Small intestine (tissue), 7 donors: ENCODE results near the gene ZNF644. TPM values are rescaled to one million over a fixed set of nuclear protein-coding genes. Genes with fewer than 3 reads are reported as not detected.

Experiments
- DNase-seq, 2 donors: peaks; one replicate each; pipeline versions ENCODE4 v3.0.0 to v3.0.0-alpha.2; 2013
- FAIRE-seq: peaks from 2 replicates; lab custom pipeline; 2012; peaks lifted over from hg19 to GRCh38; lab: Jason Lieb, UNC
- H3K27ac ChIP-seq, 3 donors: one replicate each; pipeline ENCODE4 v1.5.1; 2013; ENCODE audit warnings: low read length in 2 of 3, mild to moderate bottlenecking in 2 of 3, control low read depth in 1 of 3, inconsistent platforms in 1 of 3, low read depth in 1 of 3, moderate library complexity in 1 of 3
- H3K27me3 ChIP-seq, 3 donors: one replicate each; pipeline ENCODE4 v1.6.1; 2013; ENCODE audit warnings: low read length in 3 of 3, inconsistent platforms in 1 of 3; ENCODE audit not compliant: control insufficient read depth in 3 of 3, insufficient read depth in 3 of 3
- H3K36me3 ChIP-seq, 3 donors: one replicate each; pipeline ENCODE4 v1.6.1; 2013; ENCODE audit warnings: low read length in 3 of 3, inconsistent platforms in 1 of 3, low read depth in 1 of 3, mild to moderate bottlenecking in 1 of 3, moderate library complexity in 1 of 3; ENCODE audit not compliant: control insufficient read depth in 3 of 3, insufficient read depth in 2 of 3
- H3K4me1 ChIP-seq, 3 donors: one replicate each; pipeline ENCODE4 v1.6.1; 2013; ENCODE audit warnings: low read length in 2 of 3, inconsistent platforms in 1 of 3, low read depth in 1 of 3, mild to moderate bottlenecking in 1 of 3, moderate library complexity in 1 of 3; ENCODE audit not compliant: control insufficient read depth in 3 of 3, insufficient read depth in 2 of 3
- H3K4me3 ChIP-seq, 3 donors: one replicate each; pipeline ENCODE4 v1.5.1; 2013; ENCODE audit warnings: low read length in 3 of 3, control low read depth in 1 of 3, inconsistent platforms in 1 of 3, low read depth in 1 of 3, mild to moderate bottlenecking in 1 of 3, moderate library complexity in 1 of 3
- H3K9me3 ChIP-seq, 2 donors: one replicate each; pipeline ENCODE4 v1.6.1; 2013; ENCODE audit warnings: low read depth in 1 of 2, low read length in 1 of 2; ENCODE audit not compliant: control insufficient read depth in 2 of 2, insufficient read depth in 1 of 2
- WGBS, 3 donors: extraction: QIAGEN DNeasy Blood & Tissue Kit; methylation state at CpG; one replicate each; pipeline ENCODE4 v1.1.7; 2013; 5-methylcytosine and 5-hydroxymethylcytosine counted together
- polyA plus RNA-seq, 4 donors: library from polyadenylated mRNA; stranded (reverse) in 3 of 4; unstranded in 1 of 4; fragments of 200-250 nt in 3 of 4; fragments of 120-200 nt in 1 of 4; gene quantifications; one replicate each; pipeline versions ENCODE4 v1.2.1 to v1.2.3, GENCODE V29; 2013
- donor health status: healthy with polysubstance abuse.
- donor health status: control.
- donor health status: control.
- donor health status: Bipolar disorder and iron deficiency.
- donor health status: healthy.

ZNF644 gene
- polyA plus RNA-seq, 4 donors, result 14.1 to 39.3 (median 17.0) TPM

GRCh38 chr1:91007827-91008226 is 14.0 kb downstream of the ZNF644 start:
- no peak for FAIRE-seq
- no peak overlapping the region for H3K4me3 ChIP-seq

DNA sequence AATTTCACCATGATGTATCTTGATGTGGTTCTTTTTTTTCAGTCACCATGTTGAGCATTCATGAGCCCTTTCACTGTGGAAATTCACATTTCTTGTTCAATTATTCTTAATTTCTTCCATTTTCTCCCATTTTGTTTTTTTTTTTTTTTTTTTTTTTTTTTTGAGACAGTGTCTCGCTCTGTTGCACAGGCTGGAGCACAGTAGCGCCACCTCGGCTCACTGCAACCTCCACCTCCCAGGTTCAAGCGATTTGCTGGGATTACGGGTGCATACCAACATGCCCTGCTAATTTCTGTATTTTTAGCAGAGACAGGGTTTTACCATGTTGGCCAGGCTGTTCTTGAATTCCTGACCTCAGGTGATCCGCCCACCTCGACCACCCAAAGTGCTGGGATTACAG is 14.7 kb downstream of the ZNF644 start:
- no peaks in the 10 kb centered on the region for H3K27me3 ChIP-seq
- H3K36me3 ChIP-seq, result peaks cover 0 to 2% (median 0%) of the 10 kb centered on the region in 3 donors
- WGBS, 3 donors, result 97 to 99% (median 99%) methylated on average over 7 of the region's 7 CpGs
- no peak for DNase-seq
- H3K9me3 ChIP-seq, result peaks cover 0 to 3% of the 10 kb centered on the region in 2 donors
- no peak for FAIRE-seq
- H3K4me1 ChIP-seq, result peaks cover 0 to 4% (median 0%) of the 10 kb centered on the region in 3 donors
- H3K27ac ChIP-seq, result no peak overlapping the region
- H3K4me3 ChIP-seq, result no peak overlapping the region

More at GRCh38 chr1:91007827-91008226, 14.0 kb downstream of the ZNF644 start:
- peaks cover 0 to 3% of the 10 kb centered on the region in 2 donors for H3K9me3 ChIP-seq
- no peak overlapping the region for H3K27ac ChIP-seq
- DNase-seq, result no peak
- H3K36me3 ChIP-seq, result peaks cover 0 to 2% (median 0%) of the 10 kb centered on the region in 3 donors
- H3K27me3 ChIP-seq, result no peaks in the 10 kb centered on the region
- peaks cover 0 to 6% (median 0%) of the 10 kb centered on the region in 3 donors for H3K4me1 ChIP-seq

- FAIRE-seq, result no peak
- 94 to 97% (median 96%) methylated on average over 2 of the region's 2 CpGs for WGBS, 3 donors
- peaks cover 0 to 2% (median 0%) of the 10 kb centered on the region in 3 donors for H3K36me3 ChIP-seq
- H3K4me3 ChIP-seq, result no peak overlapping the region
- H3K27ac ChIP-seq, result no peak overlapping the region
- no peaks in the 10 kb centered on the region for H3K27me3 ChIP-seq
- no peak for DNase-seq
- H3K4me1 ChIP-seq, result no peaks in the 10 kb centered on the region
- H3K9me3 ChIP-seq, result peaks cover 0 to 3% of the 10 kb centered on the region in 2 donors
Observed at GRCh38 chr1:91006113-91006908, 15.5 kb downstream of the ZNF644 start.

GRCh38 chr1:91005285-91005684 is 16.6 kb downstream of the ZNF644 start:
- no peak for FAIRE-seq
- H3K4me3 ChIP-seq, result no peak overlapping the region

GRCh38 chr1:91004145-91004544 is 17.7 kb downstream of the ZNF644 start:
- FAIRE-seq (no peak), DNase-seq (no peak)
- Histone ChIP-seq H3K9me3 (peaks cover 0 to 3% of the 10 kb centered on the region in 2 donors), H3K4me1 (no peaks in the 10 kb centered on the region), H3K4me3 (no peak overlapping the region), H3K27me3 (no peaks in the 10 kb centered on the region), H3K27ac (no peak overlapping the region), H3K36me3 (peaks cover 0 to 2% (median 0%) of the 10 kb centered on the region in 3 donors)
- 91 to 92% (median 92%) methylated on average over 2 of the region's 2 CpGs for WGBS, 3 donors

More at GRCh38 chr1:91005285-91005684, 16.6 kb downstream of the ZNF644 start:
- Histone ChIP-seq H3K9me3 (peaks cover 0 to 3% of the 10 kb centered on the region in 2 donors), H3K27me3 (no peaks in the 10 kb centered on the region), H3K27ac (no peak overlapping the region), H3K4me1 (no peaks in the 10 kb centered on the region), H3K36me3 (peaks cover 0 to 2% (median 0%) of the 10 kb centered on the region in 3 donors)
- no peak for DNase-seq
- 64 to 88% (median 84%) methylated on average over 1 of the region's 1 CpG for WGBS, 3 donors

GRCh38 chr1:90996742-90997413 is 25.0 kb downstream of the ZNF644 start:
- Histone ChIP-seq H3K36me3 (peaks cover 0 to 8% (median 0%) of the 10 kb centered on the region in 3 donors), H3K9me3 (peaks cover 0 to 24% of the 10 kb centered on the region in 2 donors), H3K4me3 (no peak overlapping the region), H3K27ac (no peak overlapping the region), H3K27me3 (no peaks in the 10 kb centered on the region), H3K4me1 (peaks cover 0 to 4% (median 3%) of the 10 kb centered on the region in 3 donors)
- 96 to 100% (median 98%) methylated on average over 2 of the region's 2 CpGs for WGBS, 3 donors
- FAIRE-seq, result no peak
- DNase-seq, result no peak

DNA sequence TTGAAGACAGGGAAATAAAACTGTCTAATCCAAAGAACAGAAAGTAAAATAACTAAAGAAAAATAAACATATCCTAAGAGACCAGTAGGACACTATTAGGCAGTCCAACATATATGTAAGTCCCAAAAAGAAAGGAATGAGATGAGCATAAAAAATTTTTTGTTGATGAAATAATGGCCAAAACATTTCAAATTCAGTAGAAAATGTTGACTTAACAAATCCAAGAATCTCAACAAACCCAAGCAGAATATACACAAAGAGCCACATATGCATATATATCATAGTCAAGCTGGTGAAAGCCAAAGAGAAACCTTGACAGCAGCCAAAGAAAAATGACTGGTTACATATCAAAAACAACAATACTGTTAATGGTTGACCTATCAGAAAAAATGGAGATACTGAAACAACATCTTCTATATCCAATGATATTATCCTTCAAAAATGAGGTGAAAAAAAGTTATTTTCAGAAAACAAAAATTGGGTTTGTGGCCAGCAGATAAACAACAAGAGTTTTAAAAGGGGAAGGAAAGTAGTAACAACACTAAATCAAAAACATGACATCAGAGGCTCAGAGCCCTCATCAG is 26.4 kb downstream of the ZNF644 start:
- no peak for DNase-seq
- Histone ChIP-seq H3K9me3 (peaks cover 0 to 24% of the 10 kb centered on the region in 2 donors), H3K27me3 (no peaks in the 10 kb centered on the region), H3K4me1 (peaks cover 0 to 4% (median 3%) of the 10 kb centered on the region in 3 donors), H3K4me3 (no peak overlapping the region), H3K27ac (no peak overlapping the region), H3K36me3 (peaks cover 0 to 8% (median 1%) of the 10 kb centered on the region in 3 donors)
- no peak for FAIRE-seq

GRCh38 chr1:90994461-90994860 is 27.4 kb downstream of the ZNF644 start:
- no peak overlapping the region for H3K4me3 ChIP-seq
- H3K27ac ChIP-seq, result no peak overlapping the region
- 93 to 100% (median 93%) methylated on average over 1 of the region's 1 CpG for WGBS, 3 donors
- FAIRE-seq (no peak), DNase-seq (no peak)
- H3K4me1 ChIP-seq, result peaks cover 0 to 4% (median 3%) of the 10 kb centered on the region in 3 donors
- H3K9me3 ChIP-seq, result peaks cover 0 to 26% of the 10 kb centered on the region in 2 donors
- H3K27me3 ChIP-seq, result no peaks in the 10 kb centered on the region
- peaks cover 0 to 8% (median 1%) of the 10 kb centered on the region in 3 donors for H3K36me3 ChIP-seq
